Measurements from ENCODE around the gene TIMP2. TPM values are rescaled to one million over a fixed set of nuclear protein-coding genes. Genes with fewer than 3 reads are reported as not detected.
A peak's percentile ranks its signal among the peaks of the same experiment; 100 is the strongest.

The TIMP2 gene
- total and polyA plus RNA-seq, 2 of the 13 experiments (the other 11 are each of a cell fraction or from before 2014, with no cell fraction given): 3.8 to 8.5 TPM

GRCh38 chr17:78951967-78952551 lies 26.9 kb upstream of the TIMP2 start:
- CTCF ChIA-PET (ENCODE audit: low intra/inter-chr PET ratio, low total read pairs): no interaction called here
- intact Hi-C loops (cut with micrococcal nuclease; ENCODE audit: unreplicated experiment) (no loop called here), in situ Hi-C loops (cut with HindIII; ENCODE audit: extremely low pct_ligation_motif_present, low pct_unique_long_range_greater_than_20kb) (no loop called here)
- peak; percentile 30 for DNase-seq (ENCODE audit: low spot score)
- no peaks in the 10 kb centered on the region for H4K20me1 ChIP-seq (ENCODE audit: insufficient read depth, low read length)
- peaks cover 18% of the 10 kb centered on the region for H3K9me3 ChIP-seq (ENCODE audit: low read length)
- no TSS peak for BruUV-seq (replicated peaks)
- H3K4me2 ChIP-seq (ENCODE audit: low read depth, low read length): peak overlapping the region; percentile 68
- peaks cover 37% of the 10 kb centered on the region for H3K4me1 ChIP-seq (ENCODE audit: insufficient read depth, low read length)
- no peak overlapping the region for H3K27ac ChIP-seq (ENCODE audit: extremely low read length, insufficient read depth, low read length)
- peak overlapping the region; percentile 15 to 61 (median 29); a peak in 4 of 6 replicates for H3K4me3 ChIP-seq (replicated peaks in 1 of 3; ENCODE audit: insufficient read depth in 1 of 3, low read depth in 2 of 3, low read length in 3 of 3)
- no peaks in the 10 kb centered on the region for H3K79me2 ChIP-seq (ENCODE audit: insufficient read depth, low read length)
- ATAC-seq: peak; percentile 70
- peaks cover 5 to 39% of the 10 kb centered on the region in 2 experiments; a peak in 4 of 5 replicates for H3K27me3 ChIP-seq (ENCODE audit: control insufficient read depth in 1 of 2, insufficient read depth in 2 of 2, low read length in 2 of 2)
- FAIRE-seq: no peak
- H2AFZ ChIP-seq (ENCODE audit: low read length): no peak overlapping the region
- peak overlapping the region; percentile 27; the same call in 1 of the 2 replicates for H3K9ac ChIP-seq (ENCODE audit: insufficient read depth, low read depth, low read length)
- 0% methylated on average over 4 of the region's 12 CpGs for WGBS (ENCODE audit: low lambda C conversion rate)
- no peaks in the 10 kb centered on the region for H3K36me3 ChIP-seq (replicated peaks in 1 of 2; ENCODE audit: control insufficient read depth in 1 of 2, insufficient read depth in 2 of 2, low read length in 2 of 2)
- POLR2A ChIA-PET: interaction anchor here (0.8 to 3.4 kb wide), 5 partner anchors 9 to 28 kb away, joined by 3 to 20 read pairs (median 3); partner anchors contain the start of gene LGALS3BP
- TF ChIP-seq CBX5 (CRISPR knock-in tag; IDR thresholded peaks at IDR 0.05; ENCODE audit: borderline replicate concordance) (peak; percentile 14; the same call in 1 of the 2 replicates), SAP130 (CRISPR knock-in tag; IDR thresholded peaks at IDR 0.05; ENCODE audit: low read depth) (peak; percentile 60), PATZ1 (CRISPR knock-in tag; IDR thresholded peaks at IDR 0.05) (peak; percentile 53), CAMTA2 (CRISPR knock-in tag; IDR thresholded peaks at IDR 0.05; ENCODE audit: borderline replicate concordance) (no peak), NFKB2 (CRISPR knock-in tag; IDR thresholded peaks at IDR 0.05; ENCODE audit: borderline replicate concordance) (0 out of 2 replicates have a peak, but pooled peaks have one; percentile 32), ARID5B (CRISPR knock-in tag; IDR thresholded peaks at IDR 0.05) (peak; percentile 21; the same call in 1 of the 2 replicates), ZFY (CRISPR knock-in tag; IDR thresholded peaks at IDR 0.05) (peak; percentile 18; the same call in 1 of the 2 replicates), KDM1A (CRISPR knock-in tag; IDR thresholded peaks at IDR 0.05) (no peak), ZBTB10 (CRISPR knock-in tag; IDR thresholded peaks at IDR 0.05; ENCODE audit: borderline replicate concordance) (peak; percentile 27; the same call in 1 of the 2 replicates), ZNF687 (CRISPR knock-in tag; IDR thresholded peaks at IDR 0.05) (peak; percentile 39; the same call in 1 of the 2 replicates)
